ENCODE results near the gene SPTBN4.

DNA sequence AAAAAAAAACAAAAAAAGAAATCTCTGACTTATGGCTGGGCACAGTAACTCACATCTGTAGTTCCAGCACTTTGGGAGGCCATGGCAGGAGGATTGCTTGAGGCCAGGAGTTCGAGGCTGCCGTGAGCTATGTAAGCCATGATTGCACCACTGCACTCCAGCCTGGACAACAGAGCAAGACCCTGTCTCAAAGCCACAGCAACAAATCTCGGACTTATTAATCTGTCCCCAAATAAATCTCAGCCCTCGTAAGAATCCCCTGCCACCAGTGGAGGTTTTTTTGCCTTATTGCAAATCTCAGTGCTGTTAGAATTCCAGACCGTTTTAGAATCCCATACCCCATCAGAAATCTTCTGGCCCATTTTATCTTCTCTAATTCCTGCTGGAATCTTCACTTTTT, 114.7 kb downstream of the SPTBN4 start:
- TF ChIP-seq POLR2AphosphoS5 (IDR thresholded peaks at IDR 0.05; ENCODE audit: low read depth, low read length), result no peak
- TF ChIP-seq POLR2A (IDR thresholded peaks at IDR 0.05; ENCODE audit: low read depth, low read length), result no peak
- TF ChIP-seq TAF1 (IDR thresholded peaks at IDR 0.05; ENCODE audit: borderline replicate concordance, low read depth, low read length), result no peak
